CD4-positive, CD25-positive, alpha-beta regulatory T cell (primary cell): ENCODE results near the gene OSBPL9. TPM values are rescaled to one million over a fixed set of nuclear protein-coding genes. Genes with fewer than 3 reads are reported as not detected.

Source experiments
- ATAC-seq, 2 donors: fragments of 150-1000 bp; cut with Tn5 transposase; one replicate each; pipeline ENCODE4 v1.10.0; 2021; ENCODE audit warnings: low read depth in 2 of 2, moderate number of reproducible peaks in 2 of 2, moderate library complexity in 1 of 2
- DNase-seq, 3 donors: peaks; one replicate each; pipeline versions ENCODE4 v3.0.0 to v3.0.0-alpha.2; 2012 to 2022; ENCODE audit warnings: mixed read lengths in 1 of 3
- H3K27ac ChIP-seq: one replicate; pipeline ENCODE4 v1.7.0; 2013; ENCODE audit warnings: mild to moderate bottlenecking, low read length; ENCODE audit not compliant: insufficient read depth, poor library complexity, severe bottlenecking
- H3K27me3 ChIP-seq: one replicate; pipeline ENCODE4 v1.7.0; 2013; ENCODE audit warnings: low read length; ENCODE audit not compliant: control insufficient read depth, insufficient read depth
- H3K36me3 ChIP-seq: one replicate; pipeline ENCODE4 v1.7.0; 2013; ENCODE audit warnings: mild to moderate bottlenecking, low read length, moderate library complexity; ENCODE audit not compliant: control insufficient read depth, insufficient read depth
- H3K4me1 ChIP-seq: 2 replicates; pipeline ENCODE4 v1.7.0; 2013; ENCODE audit warnings: mild to moderate bottlenecking, low read length; ENCODE audit not compliant: insufficient read depth, control insufficient read depth, poor library complexity, severe bottlenecking
- H3K4me3 ChIP-seq: one replicate; pipeline ENCODE4 v1.7.0; 2013; ENCODE audit warnings: low read depth, mild to moderate bottlenecking, low read length, moderate library complexity
- H3K9me3 ChIP-seq, 2 experiments: 1 replicate in 1 of 2; 2 replicates in 1 of 2; pipeline ENCODE4 v1.7.0; 2013; ENCODE audit warnings: low read length in 2 of 2, mild to moderate bottlenecking in 1 of 2, moderate library complexity in 1 of 2; ENCODE audit not compliant: control insufficient read depth in 2 of 2
- H3K27ac Mint-ChIP-seq, 3 donors: one replicate each; pipeline ENCODE4 v1.8.0; 2020 to 2022; ENCODE audit warnings: mild to moderate bottlenecking in 3 of 3, mixed read lengths in 3 of 3, moderate library complexity in 2 of 3
- H3K27me3 Mint-ChIP-seq: one replicate; pipeline ENCODE4 v1.8.0; 2022; ENCODE audit warnings: mild to moderate bottlenecking, mixed read lengths
- H3K36me3 Mint-ChIP-seq: one replicate; pipeline ENCODE4 v1.8.0; 2020; ENCODE audit warnings: mixed read lengths
- H3K4me1 Mint-ChIP-seq, 4 donors: one replicate each; pipeline ENCODE4 v1.8.0; 2020 to 2022; ENCODE audit warnings: mixed read lengths in 4 of 4, mild to moderate bottlenecking in 1 of 4
- H3K4me3 Mint-ChIP-seq, 4 donors: one replicate each; pipeline ENCODE4 v1.8.0; 2020 to 2022; ENCODE audit warnings: mild to moderate bottlenecking in 4 of 4, mixed read lengths in 4 of 4, moderate library complexity in 3 of 4
- H3K9me3 Mint-ChIP-seq, 7 donors: one replicate each; pipeline ENCODE4 v1.8.0; 2020 to 2022; ENCODE audit warnings: mixed read lengths in 7 of 7, mild to moderate bottlenecking in 3 of 7, moderate library complexity in 2 of 7
- polyA plus RNA-seq, 4 donors: library from polyadenylated mRNA; unstranded; fragments of 300-500 nt; fragmentation: Illumina TruSeq; gene quantifications; one replicate each; pipeline ENCODE4 v1.2.3, GENCODE V29; 2021
- total RNA-seq: library from RNA; stranded (reverse); gene quantifications from one replicate; pipeline ENCODE4 v1.2.3, GENCODE V29; 2022

OSBPL9 gene
- total and polyA plus RNA-seq, 5 donors from 2014 or later: 33.5 to 45.2 (median 40.0) TPM

DNA sequence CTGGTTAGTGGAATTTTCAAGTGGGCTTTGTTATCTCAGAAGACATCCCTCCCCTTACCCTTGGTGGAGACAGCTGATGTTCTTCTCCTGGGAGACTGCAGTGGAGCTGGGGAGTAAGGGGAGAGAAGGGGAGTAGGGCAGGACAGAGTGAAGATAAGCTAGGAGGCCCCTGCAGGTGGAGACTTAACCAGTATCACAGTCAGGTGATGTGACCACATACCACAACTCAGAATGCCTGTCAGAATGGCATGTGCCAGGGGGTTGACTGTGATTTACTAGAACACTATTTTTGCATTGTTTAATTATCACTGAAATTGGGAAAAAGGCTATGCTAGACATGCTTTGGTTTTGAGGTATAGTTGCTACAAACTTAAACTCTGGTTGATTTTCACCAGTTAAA, 137.1 kb downstream of the OSBPL9 start:
- H3K27ac Mint-ChIP-seq: no peak overlapping the region
- no peaks in the 10 kb centered on the region for H3K4me1 ChIP-seq
- no peaks in the 10 kb centered on the region for H3K27me3 ChIP-seq
- H3K9me3 Mint-ChIP-seq: no peaks in the 10 kb centered on the region
- H3K4me1 Mint-ChIP-seq: peaks cover 4 to 12% (median 7%) of the 10 kb centered on the region in 4 donors
- DNase-seq: peak in 1 of 3 donors; percentile 12
- H3K4me3 ChIP-seq: no peak overlapping the region
- H3K4me3 Mint-ChIP-seq: no peak overlapping the region
- no peaks in the 10 kb centered on the region for H3K27me3 Mint-ChIP-seq
- no peaks in the 10 kb centered on the region for H3K9me3 ChIP-seq
- no peak for ATAC-seq
- H3K36me3 ChIP-seq: peaks cover 24% of the 10 kb centered on the region
- H3K27ac ChIP-seq: no peak overlapping the region
- H3K36me3 Mint-ChIP-seq: peaks cover 37% of the 10 kb centered on the region

- H3K27me3 ChIP-seq: no peaks in the 10 kb centered on the region
- Mint-ChIP-seq H3K36me3 (peaks cover 37% of the 10 kb centered on the region), H3K4me3 (no peak overlapping the region), H3K27ac (no peak overlapping the region), H3K9me3 (no peaks in the 10 kb centered on the region), H3K27me3 (no peaks in the 10 kb centered on the region), H3K4me1 (peaks cover 6 to 12% (median 7%) of the 10 kb centered on the region in 4 donors)
- no peaks in the 10 kb centered on the region for H3K4me1 ChIP-seq
- H3K27ac ChIP-seq: no peak overlapping the region
- DNase-seq (no peak), ATAC-seq (no peak)
- no peaks in the 10 kb centered on the region for H3K9me3 ChIP-seq
- peaks cover 21% of the 10 kb centered on the region for H3K36me3 ChIP-seq
- H3K4me3 ChIP-seq: no peak overlapping the region
These were observed 137.8 kb downstream of the OSBPL9 start for GRCh38 chr1:51754666-51755065.

DNA sequence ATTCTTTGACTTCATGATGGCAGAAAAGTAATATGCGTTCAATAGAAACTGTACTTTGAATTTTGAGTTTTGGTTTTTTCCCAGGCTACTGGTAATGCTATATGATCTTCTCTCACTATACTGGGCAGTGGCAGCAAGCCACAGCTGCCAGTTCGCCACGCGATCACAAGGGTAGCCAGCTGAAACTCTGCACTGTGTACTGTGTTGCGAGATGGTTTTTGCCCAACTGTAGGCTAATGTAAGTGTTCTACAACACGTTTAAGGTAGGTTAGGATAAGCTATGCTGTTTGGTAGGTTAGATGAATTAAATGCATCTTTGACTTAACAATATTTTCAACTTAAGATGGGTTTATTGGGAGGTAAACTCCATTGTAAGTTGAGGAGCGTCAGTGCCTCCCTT, 138.5 kb downstream of the OSBPL9 start:
- Mint-ChIP-seq H3K4me1 (peaks cover 6 to 12% (median 8%) of the 10 kb centered on the region in 4 donors), H3K36me3 (peaks cover 37% of the 10 kb centered on the region), H3K27ac (no peak overlapping the region), H3K4me3 (no peak overlapping the region), H3K9me3 (no peaks in the 10 kb centered on the region), H3K27me3 (no peaks in the 10 kb centered on the region)
- Histone ChIP-seq H3K9me3 (no peaks in the 10 kb centered on the region), H3K4me1 (no peaks in the 10 kb centered on the region), H3K27me3 (no peaks in the 10 kb centered on the region), H3K36me3 (peaks cover 23% of the 10 kb centered on the region), H3K27ac (no peak overlapping the region), H3K4me3 (no peak overlapping the region)
- DNase-seq: no peak
- no peak for ATAC-seq

DNA sequence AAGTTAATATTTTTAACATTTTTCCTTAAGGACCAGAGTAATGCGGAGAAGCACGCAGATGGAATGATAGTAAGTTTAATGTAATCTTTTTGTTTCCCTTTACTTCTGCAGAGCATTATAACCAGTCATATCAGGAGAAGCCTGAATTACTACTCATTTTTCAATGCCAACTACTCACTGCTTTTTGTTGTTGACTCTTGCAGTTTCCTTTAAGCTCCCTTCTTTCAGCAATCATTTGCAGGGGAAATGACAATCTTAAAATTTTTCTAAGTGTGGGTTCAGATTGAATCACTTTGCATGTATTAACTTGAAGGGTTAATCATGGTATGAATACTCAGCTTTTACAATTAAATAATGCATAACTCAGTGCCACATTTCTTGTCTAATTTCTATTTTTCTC, 139.4 kb downstream of the OSBPL9 start:
- Mint-ChIP-seq H3K36me3 (peaks cover 36% of the 10 kb centered on the region), H3K9me3 (no peaks in the 10 kb centered on the region), H3K4me3 (no peak overlapping the region), H3K27ac (no peak overlapping the region), H3K27me3 (no peaks in the 10 kb centered on the region), H3K4me1 (peaks cover 6 to 14% (median 9%) of the 10 kb centered on the region in 4 donors)
- H3K9me3 ChIP-seq: no peaks in the 10 kb centered on the region
- ATAC-seq (no peak), DNase-seq (no peak)
- no peaks in the 10 kb centered on the region for H3K4me1 ChIP-seq
- H3K27me3 ChIP-seq: no peaks in the 10 kb centered on the region
- peaks cover 25% of the 10 kb centered on the region for H3K36me3 ChIP-seq
- no peak overlapping the region for H3K4me3 ChIP-seq
- no peak overlapping the region for H3K27ac ChIP-seq

- Mint-ChIP-seq H3K9me3 (no peaks in the 10 kb centered on the region), H3K27me3 (no peaks in the 10 kb centered on the region), H3K4me1 (peaks cover 6 to 14% (median 9%) of the 10 kb centered on the region in 4 donors), H3K4me3 (no peak overlapping the region), H3K36me3 (peaks cover 29% of the 10 kb centered on the region), H3K27ac (no peak overlapping the region)
- no peaks in the 10 kb centered on the region for H3K9me3 ChIP-seq
- no peaks in the 10 kb centered on the region for H3K27me3 ChIP-seq
- no peak for DNase-seq
- H3K27ac ChIP-seq: no peak overlapping the region
- no peaks in the 10 kb centered on the region for H3K4me1 ChIP-seq
- ATAC-seq: no peak
- no peak overlapping the region for H3K4me3 ChIP-seq
- H3K36me3 ChIP-seq: peaks cover 13% of the 10 kb centered on the region
These were observed 141.4 kb downstream of the OSBPL9 start for GRCh38 chr1:51758310-51758709.

DNA sequence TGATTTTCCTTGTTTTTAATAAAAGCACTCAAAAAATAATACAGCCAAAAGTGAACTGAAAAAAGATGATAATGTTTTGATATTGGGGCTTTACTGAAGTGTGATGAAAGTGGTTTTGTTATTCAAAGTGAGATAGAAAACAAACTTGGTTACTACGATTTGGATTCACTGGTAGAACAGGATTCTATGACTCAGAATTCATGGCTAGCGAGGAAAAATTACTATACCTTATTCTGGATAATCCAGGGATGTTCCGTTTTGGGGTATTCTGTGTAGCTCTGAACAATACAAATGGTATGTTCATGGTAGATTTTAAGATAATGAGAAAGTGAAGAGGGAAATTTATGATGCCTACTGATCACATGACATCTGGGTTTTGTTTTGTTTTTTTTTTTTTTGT, 144.0 kb downstream of the OSBPL9 start:
- Histone ChIP-seq H3K36me3 (peaks cover 17% of the 10 kb centered on the region), H3K27me3 (no peaks in the 10 kb centered on the region), H3K9me3 (no peaks in the 10 kb centered on the region), H3K4me3 (no peak overlapping the region), H3K4me1 (no peaks in the 10 kb centered on the region), H3K27ac (no peak overlapping the region)
- H3K27me3 Mint-ChIP-seq: no peaks in the 10 kb centered on the region
- H3K9me3 Mint-ChIP-seq: no peaks in the 10 kb centered on the region
- H3K36me3 Mint-ChIP-seq: peaks cover 22% of the 10 kb centered on the region
- DNase-seq (no peak), ATAC-seq (no peak)
- H3K27ac Mint-ChIP-seq: peak overlapping the region in 2 of 3 donors; percentile 3 to 43
- no peak overlapping the region for H3K4me3 Mint-ChIP-seq
- H3K4me1 Mint-ChIP-seq: peaks cover 0 to 11% (median 4%) of the 10 kb centered on the region in 4 donors

GRCh38 chr1:51761351-51761750, 144.5 kb downstream of the OSBPL9 start:
- H3K27ac Mint-ChIP-seq: peak overlapping the region in 1 of 3 donors; percentile 38
- H3K4me1 ChIP-seq: no peaks in the 10 kb centered on the region
- H3K27me3 ChIP-seq: no peaks in the 10 kb centered on the region
- no peak overlapping the region for H3K4me3 ChIP-seq
- H3K27me3 Mint-ChIP-seq: no peaks in the 10 kb centered on the region
- H3K36me3 Mint-ChIP-seq: peaks cover 25% of the 10 kb centered on the region
- H3K4me3 Mint-ChIP-seq: no peak overlapping the region
- DNase-seq: no peak
- H3K9me3 ChIP-seq: no peaks in the 10 kb centered on the region
- H3K9me3 Mint-ChIP-seq: no peaks in the 10 kb centered on the region
- peaks cover 0 to 11% (median 2%) of the 10 kb centered on the region in 4 donors for H3K4me1 Mint-ChIP-seq
- H3K27ac ChIP-seq: no peak overlapping the region
- ATAC-seq: no peak
- H3K36me3 ChIP-seq: peaks cover 20% of the 10 kb centered on the region

DNA sequence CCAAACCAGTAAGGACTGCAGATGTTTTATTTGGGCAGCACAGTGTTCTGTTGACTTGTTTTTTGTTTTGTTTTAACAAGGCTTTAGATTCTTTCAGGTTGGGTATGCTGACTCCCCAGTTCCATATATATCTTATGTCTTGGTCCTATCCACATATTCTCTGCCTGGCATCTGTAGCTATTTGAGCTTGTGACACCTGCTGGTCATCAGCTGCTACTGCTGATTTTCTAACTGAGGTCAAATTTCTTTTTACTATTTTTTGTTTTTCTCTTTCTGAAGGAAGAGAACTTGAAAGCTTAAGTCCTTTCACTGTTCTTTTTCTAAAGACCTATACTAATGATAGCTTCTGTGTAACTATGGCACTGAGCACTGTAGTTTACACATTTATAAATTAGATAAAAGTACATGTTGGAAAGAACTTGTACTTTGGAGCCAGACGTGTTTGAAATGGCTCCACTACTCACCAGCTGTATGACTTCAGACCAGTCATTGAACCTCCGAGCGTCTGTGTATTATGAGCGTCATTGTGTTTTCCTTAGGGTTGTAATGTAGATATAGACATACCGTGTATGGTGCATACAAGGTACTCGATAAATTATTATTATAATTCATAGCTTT, 152.2 kb downstream of the OSBPL9 start:
- H3K4me3 ChIP-seq: no peak overlapping the region
- no peak overlapping the region for H3K27ac ChIP-seq
- peak overlapping the region in 1 of 3 donors; percentile 7 for H3K27ac Mint-ChIP-seq
- no peaks in the 10 kb centered on the region for H3K27me3 Mint-ChIP-seq
- no peaks in the 10 kb centered on the region for H3K9me3 Mint-ChIP-seq
- peaks cover 57% of the 10 kb centered on the region for H3K36me3 ChIP-seq
- H3K36me3 Mint-ChIP-seq: peaks cover 42% of the 10 kb centered on the region
- no peaks in the 10 kb centered on the region for H3K4me1 ChIP-seq
- H3K27me3 ChIP-seq: no peaks in the 10 kb centered on the region
- H3K4me1 Mint-ChIP-seq: peaks cover 4 to 10% (median 7%) of the 10 kb centered on the region in 4 donors
- no peaks in the 10 kb centered on the region for H3K9me3 ChIP-seq
- H3K4me3 Mint-ChIP-seq: no peak overlapping the region
- DNase-seq (peak in 2 of 3 donors; percentile 41 to 70), ATAC-seq (peak in 1 of 2 donors; percentile 60)
